Uterus (tissue), 4 donors: ENCODE results near the gene TERB1. TPM values are rescaled to one million over a fixed set of nuclear protein-coding genes. Genes with fewer than 3 reads are reported as not detected.

ENCODE experiments used
- DNase-seq, 2 donors: peaks; one replicate each; pipeline ENCODE4 v3.0.0-alpha.2; 2019 to 2020
- H3K27ac ChIP-seq, 2 donors: fragments of 200-600 bp; sonication (generic); 1 replicate in 1 of 2; 2 replicates in 1 of 2; pipeline ENCODE4 v1.5.1; 2016 to 2018
- H3K27me3 ChIP-seq, 2 donors: fragments of 200-600 bp; sonication (generic); one replicate each; pipeline ENCODE4 v1.5.1; 2018 to 2019; ENCODE audit warnings: control low read depth in 1 of 2
- H3K36me3 ChIP-seq, 2 donors: fragments of 200-600 bp; sonication (generic); one replicate each; pipeline ENCODE4 v1.5.1; 2019; ENCODE audit warnings: control low read depth in 1 of 2
- H3K4me1 ChIP-seq, 2 donors: fragments of 200-600 bp; sonication (generic); one replicate each; pipeline ENCODE4 v1.5.1; 2018 to 2019; ENCODE audit warnings: control low read depth in 1 of 2
- H3K4me3 ChIP-seq, 2 donors: fragments of 200-600 bp; sonication (generic); 1 replicate in 1 of 2; 2 replicates in 1 of 2; pipeline ENCODE4 v1.5.1; 2018 to 2019; ENCODE audit warnings: mild to moderate bottlenecking in 1 of 2
- H3K9me3 ChIP-seq, 2 donors: fragments of 200-600 bp; sonication (generic); one replicate each; pipeline ENCODE4 v1.5.1; 2019; ENCODE audit warnings: control low read depth in 1 of 2
- CTCF ChIP-seq, 4 experiments: fragments of 200-600 bp in 2 of 4; fragments of 450-650 bp in 2 of 4; sonication (generic) in 2 of 4; IDR thresholded peaks; one replicate each; pipeline ENCODE4 v1.5.1; 2016 to 2019; ENCODE audit warnings: antibody characterized with exemption in 4 of 4, mild to moderate bottlenecking in 2 of 4, moderate library complexity in 1 of 4
- POLR2A ChIP-seq, 2 donors: fragments of 450-650 bp; IDR thresholded peaks; one replicate each; pipeline ENCODE4 v1.6.1; 2016; ENCODE audit warnings: antibody characterized with exemption in 2 of 2, mild to moderate bottlenecking in 1 of 2, moderate library complexity in 1 of 2
- intact Hi-C: fragments of 100-400 bp; cut with DNase I; formaldehyde crosslinking; loops from one replicate; pipeline ENCODE4 v1.15.1; 2023; ENCODE audit warnings: low total_unique reads
- total RNA-seq, 4 donors: library from RNA; depleted of rRNA in 3 of 4; stranded (reverse); fragments of >200 nt in 3 of 4; gene quantifications; one replicate each; pipeline versions ENCODE4 v1.1.0 to v1.2.4, GENCODE V29; 2014 to 2023
- donor health status: DM: yes; HTN: yes; CAD: no.

The TERB1 gene
- total RNA-seq, 4 donors from 2014 or later: 0.21 to 0.83 TPM; not detected in 2

- Histone ChIP-seq H3K4me3 (no peak overlapping the region), H3K36me3 (no peaks in the 10 kb centered on the region), H3K27ac (no peak overlapping the region), H3K9me3 (no peaks in the 10 kb centered on the region), H3K27me3 (no peaks in the 10 kb centered on the region), H3K4me1 (no peaks in the 10 kb centered on the region)
- DNase-seq: no peak
- TF ChIP-seq POLR2A (IDR thresholded peaks at IDR 0.05) (no peak), CTCF (IDR thresholded peaks at IDR 0.05) (peak in 1 of 4 experiments; percentile 26)
- intact Hi-C loops: no loop called here
Observed at GRCh38 chr16:66717112-66717675, 84.2 kb downstream of the TERB1 start.

GRCh38 chr16:66714654-66715307 is 86.6 kb downstream of the TERB1 start:
- TF ChIP-seq POLR2A (IDR thresholded peaks at IDR 0.05) (no peak), CTCF (IDR thresholded peaks at IDR 0.05) (no peak)
- peaks cover 0 to 3% of the 10 kb centered on the region in 2 donors for H3K9me3 ChIP-seq
- no peak overlapping the region for H3K27ac ChIP-seq
- H3K36me3 ChIP-seq: no peaks in the 10 kb centered on the region
- no peak overlapping the region for H3K4me3 ChIP-seq
- DNase-seq: no peak
- no peaks in the 10 kb centered on the region for H3K4me1 ChIP-seq
- H3K27me3 ChIP-seq: no peaks in the 10 kb centered on the region
- intact Hi-C loops: no loop called here

GRCh38 chr16:66714062-66714461 is 87.3 kb downstream of the TERB1 start:
- Histone ChIP-seq H3K4me3 (no peak overlapping the region), H3K27ac (no peak overlapping the region), H3K27me3 (no peaks in the 10 kb centered on the region), H3K4me1 (no peaks in the 10 kb centered on the region), H3K36me3 (no peaks in the 10 kb centered on the region), H3K9me3 (peaks cover 0 to 3% of the 10 kb centered on the region in 2 donors)
- no peak for DNase-seq
- TF ChIP-seq POLR2A (IDR thresholded peaks at IDR 0.05): no peak
- no peak for TF ChIP-seq CTCF (IDR thresholded peaks at IDR 0.05)
- intact Hi-C loops: no loop called here

- intact Hi-C loops: no loop called here
Observed at GRCh38 chr16:66713076-66713475, 88.3 kb downstream of the TERB1 start.

More at GRCh38 chr16:66713076-66713475, 88.3 kb downstream of the TERB1 start:
- no peak overlapping the region for H3K27ac ChIP-seq
- no peaks in the 10 kb centered on the region for H3K36me3 ChIP-seq
- H3K27me3 ChIP-seq: no peaks in the 10 kb centered on the region
- H3K9me3 ChIP-seq: peaks cover 0 to 3% of the 10 kb centered on the region in 2 donors
- TF ChIP-seq CTCF (IDR thresholded peaks at IDR 0.05) (no peak), POLR2A (IDR thresholded peaks at IDR 0.05) (no peak)
- no peak overlapping the region for H3K4me3 ChIP-seq
- no peaks in the 10 kb centered on the region for H3K4me1 ChIP-seq
- DNase-seq: no peak
